Activated CD8-positive, alpha-beta memory T cell treated with anti-CD3 and anti-CD28 coated beads, Interleukin-2, amount 50 U/mL, for 48 hours (primary cell): ENCODE data around the gene COP1.

Experiments used
- DNase-seq: peaks from one replicate; pipeline ENCODE4 v3.0.0-alpha.2; 2020

The COP1 gene

DNA sequence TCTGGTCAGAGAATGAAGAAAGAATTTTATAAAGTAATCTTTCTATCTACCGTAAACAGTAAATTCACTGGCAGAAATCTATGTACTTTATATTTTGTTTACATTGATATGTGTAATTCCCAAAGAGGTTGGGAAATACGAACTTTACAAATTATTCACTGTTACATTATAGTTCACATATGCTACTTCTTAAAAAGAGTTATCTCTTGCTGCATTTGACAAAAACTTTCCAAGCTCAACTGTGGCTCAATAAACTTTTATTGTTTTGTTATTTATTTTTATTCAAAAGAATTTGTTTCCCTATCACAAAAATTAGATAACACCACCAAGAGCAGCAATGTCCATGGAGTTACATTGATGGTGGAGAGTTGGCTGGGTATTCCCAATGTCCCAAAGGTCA, 262.5 kb downstream of the COP1 start:
- no peak for DNase-seq

DNA sequence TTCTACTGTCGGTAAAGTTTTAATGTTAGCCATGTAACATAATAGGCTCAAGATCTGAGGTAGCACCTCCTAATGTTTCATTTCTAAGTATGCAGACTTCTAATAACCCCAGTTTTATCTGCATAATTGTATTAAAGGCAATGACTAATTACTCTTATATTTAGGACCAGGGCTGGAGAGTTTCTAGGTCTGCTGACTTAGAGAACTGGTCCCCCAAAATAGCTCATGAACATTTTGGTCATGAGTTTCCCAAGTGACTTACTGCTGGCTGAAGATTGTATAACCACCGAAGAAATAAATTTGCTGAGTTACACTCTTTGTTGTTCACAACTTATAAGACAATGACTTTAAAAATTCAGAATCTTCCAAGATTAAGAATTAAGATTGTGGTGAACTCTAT, 265.9 kb downstream of the COP1 start:
- DNase-seq = no peak

DNA sequence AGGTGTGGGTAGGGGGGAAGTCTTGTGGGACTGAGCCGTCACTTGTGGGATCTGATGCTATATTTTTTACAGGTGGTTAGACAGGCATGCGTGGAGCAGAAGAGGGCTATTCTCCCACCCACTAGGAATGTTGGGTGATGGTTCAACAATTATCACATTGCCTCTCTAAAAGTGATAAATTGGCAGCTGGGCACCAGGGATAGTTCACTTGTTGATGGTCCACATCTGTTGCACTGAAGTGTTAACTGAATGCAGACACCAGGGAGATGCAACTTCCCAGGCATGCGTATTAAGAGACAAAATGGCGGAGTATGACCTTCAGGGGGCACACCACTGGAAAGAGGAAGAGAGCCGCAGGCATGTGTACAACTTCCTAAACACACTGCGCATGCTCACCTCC, 270.4 kb downstream of the COP1 start:
- no peak for DNase-seq

DNA sequence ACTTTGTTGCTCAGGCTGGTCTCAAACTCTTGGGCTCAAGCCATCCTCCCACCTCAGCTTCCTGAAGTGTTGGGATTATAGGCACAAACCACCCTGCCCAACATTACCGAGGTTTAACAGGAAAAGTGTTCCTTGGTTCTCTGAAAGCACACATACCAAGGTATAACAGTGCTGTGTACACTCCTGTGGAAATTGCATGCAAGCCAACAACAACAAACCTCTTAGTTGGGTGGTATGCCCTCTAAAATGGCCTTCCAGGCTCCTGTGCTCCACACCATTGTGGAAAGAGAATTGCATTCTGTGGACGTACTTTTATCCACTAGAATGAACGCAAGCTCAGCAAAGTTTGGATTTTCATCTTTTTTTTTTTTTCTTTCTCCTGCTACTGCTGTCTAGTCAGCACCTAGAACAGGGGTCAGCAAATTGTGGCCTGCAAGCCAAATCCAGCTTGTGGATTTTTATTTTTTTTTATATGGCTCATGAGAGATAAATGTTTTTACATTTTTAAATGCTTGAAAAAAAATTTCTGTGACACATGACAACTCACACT, 271.4 kb downstream of the COP1 start:
- no peak for DNase-seq

DNA sequence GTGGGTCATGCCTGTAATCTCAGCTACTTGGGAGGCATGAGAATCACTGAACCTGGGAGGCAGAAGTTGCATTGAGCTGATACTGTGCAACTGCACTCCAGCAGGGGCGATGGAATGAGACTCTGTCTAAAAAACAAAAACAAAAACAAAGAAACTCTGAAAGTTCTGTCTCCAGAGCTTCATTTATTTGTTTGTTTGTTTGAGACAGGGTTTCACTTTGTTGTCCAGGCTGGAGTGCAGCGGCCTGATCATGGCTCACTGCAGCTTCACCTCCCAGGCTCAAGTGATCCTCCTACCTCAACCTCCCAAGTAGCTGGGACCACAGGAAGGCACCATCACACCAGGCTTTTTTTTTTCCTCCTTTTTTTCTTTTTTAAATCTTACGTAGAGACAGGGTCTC, 271.9 kb downstream of the COP1 start:
- no peak for DNase-seq

DNA sequence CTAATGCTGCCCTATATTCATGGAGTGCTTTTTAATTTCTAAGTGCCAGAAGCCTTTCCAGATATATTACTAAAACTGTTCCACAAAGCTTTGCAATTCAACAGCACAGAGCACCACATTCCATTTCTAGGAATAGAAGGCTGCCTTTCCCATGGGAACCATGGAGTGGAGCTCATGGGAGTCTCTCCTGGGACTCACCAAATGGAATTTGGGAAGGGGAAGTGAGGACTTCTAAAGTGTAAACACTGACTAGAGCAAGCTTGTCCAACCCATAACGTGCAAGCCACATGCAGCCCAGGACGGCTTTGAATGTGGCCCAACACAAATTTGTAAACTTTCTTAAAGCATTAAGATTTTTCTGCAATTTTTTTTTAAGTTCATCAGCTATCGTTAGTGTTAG, 273.3 kb downstream of the COP1 start:
- DNase-seq = no peak

DNA sequence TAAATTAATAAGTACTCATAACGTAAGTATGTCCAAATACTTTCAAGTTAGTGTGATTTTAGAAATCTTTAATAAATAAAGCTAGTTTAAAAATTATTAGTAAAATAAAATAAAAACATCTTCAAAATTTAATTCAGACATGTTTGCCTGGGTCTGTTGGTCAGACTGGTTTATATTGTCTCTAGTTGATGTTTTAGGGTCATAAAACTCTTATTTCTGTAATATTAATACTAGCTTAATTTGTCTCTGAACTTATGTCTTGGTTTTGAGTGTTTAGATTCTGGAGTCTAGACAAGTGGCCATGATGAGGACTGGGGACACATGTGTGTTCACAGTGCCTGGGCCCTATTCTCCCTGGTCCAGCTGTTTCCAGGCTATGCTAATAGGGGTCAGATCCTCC, 279.1 kb downstream of the COP1 start:
- DNase-seq = no peak

DNA sequence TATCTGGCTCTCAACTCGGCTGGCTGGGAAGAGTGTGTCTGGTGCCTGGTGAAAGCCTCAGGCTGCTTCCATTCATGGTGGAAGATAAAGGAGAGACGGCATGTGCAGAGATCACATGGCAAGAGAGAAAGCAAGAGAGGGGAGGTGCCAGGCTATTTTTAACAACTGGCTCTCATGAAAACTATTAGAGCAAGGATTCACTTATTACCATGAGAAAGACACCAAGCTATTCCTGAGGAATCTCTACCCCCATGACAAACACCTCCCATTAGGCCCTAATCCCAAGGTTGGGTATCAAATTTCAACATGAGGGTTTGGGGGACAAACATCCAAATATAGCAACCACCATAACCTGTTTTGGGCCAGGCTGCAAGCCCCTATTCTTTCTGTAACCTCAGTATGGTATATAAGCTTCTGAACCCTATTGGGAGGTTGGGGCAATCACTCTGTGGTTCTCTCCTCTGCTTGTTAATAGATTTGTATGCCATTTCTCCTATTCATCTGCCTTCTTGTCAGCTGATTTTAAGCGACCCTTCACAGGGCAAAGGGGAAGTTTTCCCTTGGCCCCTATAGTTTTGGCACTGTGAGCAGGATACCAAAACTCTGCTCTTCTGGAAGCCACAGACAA, 284.7 kb downstream of the COP1 start:
- DNase-seq = no peak

DNA sequence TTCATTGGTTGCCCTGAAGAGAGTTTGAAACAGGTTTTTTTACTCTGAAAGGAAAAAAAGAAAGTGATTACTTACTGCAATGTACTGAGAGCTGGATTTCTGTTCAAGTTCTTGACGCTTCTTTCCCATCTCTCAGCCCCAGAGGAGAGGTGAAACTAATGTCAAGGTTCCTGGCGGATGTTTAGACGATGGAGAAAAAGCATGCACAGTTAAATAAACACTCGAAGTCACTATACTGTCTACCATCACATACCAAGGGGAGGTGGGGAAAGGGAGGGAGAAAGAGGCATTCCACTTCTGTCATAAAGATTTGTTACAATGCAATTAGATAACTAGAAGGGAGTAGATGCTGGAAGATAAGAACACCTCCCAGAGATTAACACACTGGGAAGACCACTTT, 286.7 kb downstream of the COP1 start:
- DNase-seq = no peak

DNA sequence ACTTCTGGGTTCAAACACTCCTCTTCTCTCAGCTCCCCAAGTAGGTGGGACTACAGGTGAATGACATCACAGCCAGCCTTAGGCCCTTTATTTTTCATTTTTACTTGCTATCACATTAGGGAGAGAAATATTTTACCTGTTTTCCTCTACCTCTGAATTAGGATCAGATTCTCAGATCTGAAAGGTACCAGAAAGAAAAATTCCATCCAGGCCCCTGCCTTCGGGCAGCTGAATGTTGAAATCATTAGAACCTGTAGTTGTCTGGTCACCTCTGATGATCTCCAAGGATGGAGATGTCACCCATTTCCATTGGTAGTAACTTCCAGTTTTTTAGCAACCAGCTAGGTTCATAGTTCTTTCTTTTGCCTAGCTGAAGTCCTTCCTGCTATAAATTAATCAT, 288.1 kb downstream of the COP1 start:
- DNase-seq = no peak

DNA sequence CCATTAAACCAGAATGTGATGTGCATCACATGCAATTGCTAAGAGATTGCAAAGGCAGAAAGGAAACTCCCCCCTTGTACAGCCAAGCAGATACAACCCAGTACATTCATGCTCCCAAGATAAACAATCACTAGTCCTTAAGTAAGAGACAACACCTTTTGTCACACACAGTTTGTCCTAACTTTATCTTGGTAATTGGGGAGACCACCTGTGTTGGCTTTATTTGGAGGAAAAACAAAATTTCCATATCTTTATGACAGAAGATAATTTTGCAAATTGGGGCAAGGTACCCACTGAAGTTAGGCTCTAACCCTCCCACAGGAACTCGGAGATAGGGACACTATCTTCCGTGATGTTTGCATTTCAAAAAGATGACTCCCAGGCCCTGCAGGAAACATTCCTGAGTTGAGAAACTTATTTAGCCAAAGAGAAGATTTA, 288.7 kb downstream of the COP1 start:
- DNase-seq = no peak

DNA sequence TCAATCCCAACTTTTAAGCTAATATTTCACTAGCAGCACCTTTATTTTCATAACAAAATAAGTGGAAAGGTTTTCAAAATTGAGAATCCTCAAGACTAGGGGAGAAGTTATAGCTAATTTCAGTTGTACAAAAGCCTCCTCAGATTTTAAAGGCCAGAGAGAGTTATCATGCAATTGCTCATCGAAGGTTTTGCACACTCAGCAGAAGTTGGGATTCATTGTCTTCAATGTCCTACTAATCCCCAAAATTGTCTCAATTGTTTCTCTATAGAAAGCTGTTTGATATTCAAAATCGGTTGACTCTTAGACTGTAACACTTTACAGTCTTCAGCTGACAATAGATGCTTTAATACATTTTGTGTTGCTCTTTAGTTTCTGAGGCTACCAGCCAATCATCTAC, 293.0 kb downstream of the COP1 start:
- no peak for DNase-seq

DNA sequence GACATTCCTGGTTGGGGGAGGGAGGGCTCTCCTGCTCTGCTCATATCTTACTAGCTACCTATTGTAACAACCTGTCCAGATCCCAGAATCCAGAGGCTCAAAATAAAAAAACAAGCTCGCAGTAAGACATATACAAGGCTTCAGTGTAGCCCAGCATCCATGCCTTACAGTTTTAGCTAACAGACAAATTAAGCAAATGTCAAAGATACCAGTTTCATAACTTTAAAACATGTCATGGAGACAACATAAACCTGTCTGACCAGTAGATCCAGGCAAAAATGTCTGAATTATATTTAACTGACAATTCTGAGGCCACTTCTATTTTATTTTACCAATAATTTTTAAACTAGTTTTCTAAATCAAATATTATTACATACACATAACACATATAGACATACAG, 295.9 kb downstream of the COP1 start:
- no peak for DNase-seq

DNA sequence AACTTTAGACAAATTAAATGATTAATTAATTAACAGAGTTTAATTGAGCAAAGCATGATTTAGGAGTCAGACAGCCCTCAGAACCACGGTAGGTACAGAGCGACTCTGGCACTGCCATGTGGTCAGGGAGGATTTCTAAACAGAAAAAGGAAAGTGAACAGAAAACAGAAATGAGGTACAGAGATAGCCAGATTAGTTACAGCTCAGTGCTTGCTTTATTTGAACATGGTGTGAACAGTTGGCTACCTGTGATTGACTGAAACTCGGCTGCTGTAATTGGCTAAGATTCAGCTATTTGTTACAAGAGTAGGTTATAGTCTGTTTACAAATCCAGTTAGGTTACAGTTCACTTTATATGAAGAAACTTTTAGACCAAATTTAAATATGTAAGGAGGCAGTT, 300.7 kb downstream of the COP1 start:
- no peak for DNase-seq

DNA sequence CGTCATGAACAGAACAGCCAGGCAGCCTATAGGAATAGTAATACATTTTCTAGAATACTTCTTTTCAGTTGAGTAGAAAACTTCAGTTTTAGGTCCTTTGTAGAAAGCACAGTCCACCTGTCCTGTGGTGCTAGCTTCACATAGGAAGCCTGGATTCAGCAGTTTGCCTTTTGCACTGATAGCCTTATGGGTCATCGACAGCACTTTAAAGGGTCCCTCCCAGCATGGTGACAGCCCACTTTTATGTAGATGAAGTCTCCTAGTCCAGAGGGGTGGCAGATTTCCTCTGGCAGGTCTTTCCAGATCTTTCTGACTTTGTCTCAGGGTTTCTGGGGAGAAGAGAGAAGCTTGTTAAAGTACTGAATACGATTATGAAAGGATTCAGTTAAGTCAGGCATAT, 302.3 kb downstream of the COP1 start:
- DNase-seq = peak; percentile 10

DNA sequence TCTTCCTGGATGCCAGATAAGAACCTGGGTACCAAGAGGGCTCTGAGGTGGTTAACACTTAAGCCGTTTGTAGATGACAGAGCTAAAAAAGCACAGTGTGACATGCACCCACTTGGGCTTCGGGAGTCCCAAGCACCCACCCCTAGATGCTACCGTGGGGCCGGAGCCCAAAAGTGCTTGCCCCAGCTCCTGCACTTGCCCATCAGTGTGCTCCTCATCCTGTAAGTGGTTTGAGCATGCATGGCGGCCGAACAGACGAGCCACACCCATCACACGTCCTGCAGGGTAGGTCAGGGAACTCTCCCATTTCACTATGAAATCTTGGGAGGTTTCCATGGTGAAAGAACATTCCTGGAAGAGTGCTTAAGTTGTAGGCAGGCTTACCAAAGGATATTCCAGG, 304.8 kb downstream of the COP1 start:
- DNase-seq = peak; percentile 17

DNA sequence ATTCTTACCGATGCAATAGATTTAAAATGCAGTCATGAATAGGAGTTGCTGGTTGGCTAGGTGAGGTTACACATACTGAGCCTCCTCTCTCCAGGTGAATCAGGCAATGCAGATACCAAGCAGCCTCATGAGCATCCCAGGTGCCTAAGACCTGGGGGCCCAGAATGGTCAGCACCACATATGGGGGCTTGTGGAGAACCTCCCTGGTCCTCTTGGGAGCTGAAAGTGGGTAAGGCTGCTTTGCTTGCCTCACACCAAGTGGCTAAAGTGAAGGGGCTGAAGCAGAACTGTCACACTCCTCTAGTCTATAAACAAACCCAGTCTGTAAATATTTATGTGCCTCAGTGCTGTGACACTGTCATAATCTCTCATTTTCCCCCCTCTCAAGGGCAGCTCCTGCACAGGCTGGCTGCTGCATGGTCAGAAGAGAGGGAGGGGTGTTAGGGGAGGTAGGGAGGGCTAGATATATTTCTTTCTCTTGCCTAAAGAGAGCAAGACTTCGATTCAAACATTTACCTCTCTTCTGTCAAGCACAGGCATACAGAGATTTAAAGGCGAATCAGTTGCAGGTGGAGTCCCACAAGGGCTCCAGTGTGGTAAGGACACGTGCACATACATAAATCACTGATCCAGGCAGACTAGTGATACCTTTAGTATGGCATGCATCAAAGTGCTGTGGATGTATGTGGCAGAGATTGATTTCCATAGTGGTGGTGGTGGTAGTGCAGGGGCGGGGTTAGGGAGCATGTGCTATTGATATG, 305.8 kb downstream of the COP1 start:
- DNase-seq = peak; percentile 20

DNA sequence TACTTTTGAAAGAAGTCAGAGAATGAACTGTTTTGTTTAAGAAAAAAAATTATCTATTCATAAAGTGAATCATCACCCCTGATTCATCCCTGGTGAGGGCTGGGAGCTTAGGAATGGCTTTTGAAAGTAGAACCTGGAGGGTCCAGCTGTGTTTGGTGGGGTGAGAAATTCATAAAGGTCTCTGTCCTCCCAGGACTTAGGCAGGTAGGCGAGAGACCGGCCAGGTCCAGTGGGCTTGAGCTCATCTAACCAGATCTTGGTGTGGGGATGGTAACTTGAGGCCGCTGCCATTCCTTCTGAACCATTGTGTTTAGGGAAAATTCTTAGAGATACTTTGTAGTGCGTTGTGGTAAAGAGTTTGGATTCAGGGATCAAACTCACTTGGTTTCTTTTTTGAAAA, 306.9 kb downstream of the COP1 start:
- peak; percentile 17 for DNase-seq

DNA sequence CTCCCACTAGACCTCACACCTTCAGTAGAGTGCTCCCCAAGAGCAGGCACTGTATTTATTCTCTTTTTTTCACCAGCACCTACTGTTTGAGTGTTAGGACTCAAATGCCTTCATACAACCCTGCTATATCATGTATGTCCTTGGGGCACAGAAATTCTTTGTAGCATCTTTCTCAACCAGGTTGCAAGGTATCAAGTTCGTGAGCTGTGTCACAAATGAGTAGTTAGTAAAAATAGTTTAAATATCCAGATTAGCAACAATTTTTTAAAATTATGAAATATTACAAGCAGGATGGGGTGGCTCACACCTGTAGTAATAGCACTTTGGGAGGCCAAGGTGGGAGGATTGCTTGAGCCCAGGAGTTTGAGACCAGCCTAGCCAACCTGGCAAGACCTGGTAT, 311.1 kb downstream of the COP1 start:
- no peak for DNase-seq
